HG02759 (cell line): ENCODE measurements around the gene FRAS1.
"Not testable (repeated sequence)": the region's sequence is repeated elsewhere in the genome, so short reads cannot be mapped to it uniquely, and the experiment has no call there.

Experiments used
- ATAC-seq: cut with Tn5 transposase; IDR thresholded peaks from one replicate; pipeline ENCODE4 v1.9.1; 2021; ENCODE audit warnings: mild to moderate bottlenecking, moderate library complexity; ENCODE audit not compliant: unreplicated experiment

Gene FRAS1

DNA sequence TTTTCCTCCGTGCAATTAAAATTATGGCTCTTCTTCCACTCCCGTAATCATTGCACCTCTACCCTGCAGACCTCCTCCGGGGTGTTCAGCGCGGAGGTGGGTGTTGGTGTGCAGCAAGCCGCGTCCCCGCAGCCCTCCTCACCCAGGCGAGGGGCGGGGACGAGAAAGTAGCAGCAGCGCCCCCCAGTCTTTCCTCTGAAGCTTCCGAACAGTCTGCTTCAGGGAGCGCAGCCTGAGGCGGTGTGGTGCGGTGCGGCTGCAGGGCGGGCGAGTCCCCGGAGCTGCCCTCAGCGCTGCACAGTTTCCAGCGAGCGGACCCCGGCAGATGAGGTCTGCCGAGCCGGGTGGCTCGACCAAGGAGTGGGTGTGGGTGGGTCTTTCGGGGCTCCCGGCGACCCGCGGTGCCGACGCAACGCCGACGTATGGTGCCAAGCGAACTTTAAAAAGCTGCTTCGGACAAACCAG lies at the start of gene FRAS1:
Gene FRAS1, plus strand, starts transcription at position 189 of the 465 bp plus-strand sequence. CDS start 687 bp downstream, outside the sequence.
- ATAC-seq, result peak; percentile 30

- not testable (repeated sequence) for ATAC-seq
Observed at GRCh38 chr4:78011003-78011402, 46.1 kb upstream of the FRAS1 start.

DNA sequence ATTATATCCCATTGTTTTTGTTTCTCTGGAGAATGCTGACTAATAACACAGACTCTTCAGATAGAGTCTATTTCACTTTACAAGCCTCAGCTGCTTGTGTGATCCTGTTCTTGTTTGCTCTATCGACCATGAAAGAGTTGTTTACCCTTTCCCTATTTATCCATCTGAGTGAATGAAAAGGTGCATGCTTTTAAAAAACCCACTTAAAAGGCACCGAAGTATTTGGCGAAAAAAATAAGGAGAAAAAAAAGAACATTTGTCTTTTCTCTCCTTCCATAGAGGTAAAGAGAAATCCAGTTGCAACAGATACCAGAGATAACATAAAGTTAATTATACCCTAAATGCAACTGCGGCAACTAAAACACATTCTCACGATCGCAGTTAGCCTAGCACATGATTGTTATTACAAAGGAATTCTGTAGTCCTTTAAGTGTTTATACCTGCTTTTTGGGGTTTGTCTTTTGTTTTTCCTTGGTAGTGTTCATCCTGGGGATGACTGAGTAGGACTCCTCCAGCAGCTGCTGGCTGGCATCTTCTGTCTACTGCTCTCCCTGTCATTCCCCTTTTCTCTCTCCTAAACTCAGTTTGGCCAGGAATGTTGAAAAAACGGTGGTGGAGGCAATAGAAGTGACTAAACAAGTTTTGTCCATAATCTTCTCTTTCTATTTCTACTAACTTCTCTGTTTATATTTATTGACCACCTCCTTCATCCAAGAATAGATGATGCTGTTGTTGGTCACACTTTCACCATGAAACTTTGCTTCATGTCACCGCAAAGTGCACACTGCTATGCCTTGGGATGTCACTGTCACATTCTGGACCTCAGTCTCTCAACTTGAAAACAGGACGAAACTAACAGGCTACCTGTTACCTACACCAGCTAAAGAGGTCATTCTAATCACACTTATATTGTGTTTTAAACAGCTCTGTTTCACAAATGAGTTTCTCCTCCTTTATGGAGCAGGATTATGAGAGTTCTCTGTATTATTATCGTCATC lies 41.9 kb upstream of the FRAS1 start:
- ATAC-seq, result no peak

DNA sequence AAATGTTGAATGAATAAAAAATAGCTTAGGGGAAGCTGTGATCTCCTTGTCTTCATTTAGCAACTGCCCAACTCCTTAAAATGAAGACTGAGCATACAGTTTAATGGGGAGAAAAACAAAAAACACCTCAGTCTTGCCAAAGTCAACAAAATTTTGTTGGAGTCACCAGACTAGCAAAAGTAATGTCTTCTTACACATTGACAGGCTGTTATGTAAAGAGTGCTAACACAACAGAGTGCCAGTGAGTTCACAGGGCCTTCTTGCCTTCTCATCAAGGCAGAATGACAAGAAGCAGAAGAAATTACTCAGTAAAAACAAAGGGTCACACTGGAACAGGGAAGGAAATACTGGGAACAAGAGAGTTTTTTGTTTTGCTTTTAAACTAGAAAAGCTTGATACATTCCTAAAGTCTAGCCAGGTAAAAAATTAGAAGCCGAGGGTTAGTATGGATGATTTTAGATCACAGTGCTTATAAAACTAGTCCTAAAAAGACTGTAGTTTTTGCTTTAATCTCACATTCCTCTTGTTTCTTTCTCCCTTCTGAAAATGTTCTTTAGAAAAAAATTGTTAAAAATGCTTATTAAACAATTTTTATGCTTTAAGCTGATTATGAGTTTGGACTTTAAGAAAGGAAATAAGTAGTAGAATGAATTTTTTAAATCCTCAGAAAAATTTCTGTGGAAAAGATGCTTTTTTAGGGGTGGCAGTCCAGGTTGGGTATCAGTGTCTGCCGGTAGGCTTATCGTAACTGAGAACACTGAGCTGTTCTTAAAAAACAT lies 38.7 kb upstream of the FRAS1 start:
- ATAC-seq, result no peak

- ATAC-seq, result no peak
Observed at GRCh38 chr4:78019414-78019813, 37.7 kb upstream of the FRAS1 start.

DNA sequence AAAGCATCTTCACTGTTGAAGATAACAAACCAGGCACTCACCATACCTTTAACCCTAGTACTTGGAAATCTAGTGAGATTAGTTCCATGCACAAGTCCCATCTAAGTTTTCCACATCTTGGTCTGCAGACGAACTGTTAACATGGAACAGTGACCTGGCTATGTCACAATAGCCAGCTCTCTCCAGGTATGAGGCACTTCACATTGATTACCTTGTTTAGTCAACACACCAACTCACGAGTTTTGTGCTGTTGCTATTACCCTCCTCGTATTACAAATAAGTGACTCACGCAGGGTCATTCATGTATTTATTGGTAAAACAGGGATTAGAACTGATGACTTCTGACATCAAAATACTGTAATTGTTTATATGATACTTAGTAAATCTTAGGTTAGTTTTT lies 36.4 kb upstream of the FRAS1 start:
- ATAC-seq, result no peak

- ATAC-seq, result no peak
Observed at GRCh38 chr4:78022517-78022916, 34.6 kb upstream of the FRAS1 start.

DNA sequence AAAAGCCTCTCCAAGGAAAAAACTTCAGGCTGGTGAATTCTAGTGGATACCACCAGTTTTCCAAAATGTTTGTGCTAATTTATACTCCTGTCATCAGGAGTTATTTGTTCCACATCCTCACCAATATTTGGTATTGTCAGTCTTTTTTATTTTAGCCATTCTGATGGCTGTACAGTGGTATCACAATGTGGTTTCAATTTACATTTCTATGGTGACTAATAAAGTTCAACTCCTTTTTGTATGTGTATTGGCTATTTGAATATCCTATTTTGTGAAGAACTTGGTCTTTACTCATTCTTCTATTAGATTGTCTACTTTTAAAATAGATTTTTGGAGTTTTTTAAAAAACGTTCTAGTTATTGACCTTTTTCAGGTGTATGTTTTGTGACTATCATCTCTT lies 33.0 kb upstream of the FRAS1 start:
- no peak for ATAC-seq

DNA sequence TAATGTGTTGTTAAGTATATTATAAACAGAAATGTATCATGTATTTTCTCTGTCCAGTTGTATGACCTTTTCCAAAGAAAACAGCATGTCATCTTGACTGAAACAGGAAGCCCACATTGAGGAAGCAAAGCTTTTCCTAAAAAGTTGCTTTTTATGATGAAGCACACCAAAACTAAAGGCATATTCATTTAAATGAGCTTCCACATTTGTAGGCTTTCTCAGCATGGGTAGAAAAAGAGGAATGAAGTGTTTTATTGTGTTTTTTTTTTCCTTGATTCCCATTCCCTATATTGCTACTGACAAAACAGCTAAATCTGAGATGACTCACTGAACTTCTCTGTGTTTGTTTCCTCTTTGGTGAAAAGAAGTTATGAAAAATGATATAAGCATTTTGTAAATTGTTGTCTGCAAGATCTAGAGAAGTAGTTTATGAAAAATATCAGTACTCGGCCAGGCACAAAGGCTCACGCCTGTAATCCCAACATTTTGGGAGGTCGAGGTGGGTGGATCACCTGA lies 32.5 kb upstream of the FRAS1 start:
- no peak for ATAC-seq

GRCh38 chr4:78031417-78031950 lies 25.6 kb upstream of the FRAS1 start:
- no peak for ATAC-seq

GRCh38 chr4:78032446-78032845 lies 24.7 kb upstream of the FRAS1 start:
- ATAC-seq, result no peak

DNA sequence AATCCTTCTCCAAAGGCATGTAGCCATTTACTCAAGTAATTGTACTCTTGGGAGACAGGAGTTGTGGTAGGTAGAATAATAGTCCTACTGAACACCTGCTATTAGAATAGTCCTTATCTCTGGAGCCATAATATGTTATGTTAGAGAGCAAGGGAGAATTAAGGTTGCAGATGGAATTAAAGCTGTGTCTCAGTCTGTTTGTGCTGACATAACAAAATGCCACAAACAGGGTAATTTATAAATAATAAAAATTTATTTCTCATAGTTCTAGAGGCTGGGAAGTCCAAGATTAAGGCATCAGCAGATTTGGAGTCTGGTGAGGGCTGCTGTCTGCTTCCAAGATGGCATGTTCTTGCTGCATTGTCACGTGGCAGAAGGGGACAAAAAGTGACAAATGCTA lies 24.2 kb upstream of the FRAS1 start:
- no peak for ATAC-seq

DNA sequence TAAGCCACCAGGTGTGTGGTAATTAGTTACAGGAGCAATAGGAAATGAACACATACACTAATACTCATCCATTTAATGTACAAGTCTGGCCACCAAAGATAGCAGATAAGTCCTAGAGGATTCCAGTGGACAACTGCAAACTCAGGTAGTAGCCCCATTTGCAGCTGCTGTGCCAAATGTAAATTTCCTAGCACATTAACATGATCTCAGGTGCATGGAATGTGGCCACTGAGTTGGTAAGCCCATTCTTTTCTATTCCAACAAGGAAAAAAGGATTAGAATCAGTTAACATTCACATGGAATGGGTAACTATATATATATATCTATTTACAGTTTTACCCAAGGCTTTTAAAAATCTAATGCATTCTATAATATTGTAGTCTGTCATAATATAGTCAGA lies 23.3 kb upstream of the FRAS1 start:
- no peak for ATAC-seq

DNA sequence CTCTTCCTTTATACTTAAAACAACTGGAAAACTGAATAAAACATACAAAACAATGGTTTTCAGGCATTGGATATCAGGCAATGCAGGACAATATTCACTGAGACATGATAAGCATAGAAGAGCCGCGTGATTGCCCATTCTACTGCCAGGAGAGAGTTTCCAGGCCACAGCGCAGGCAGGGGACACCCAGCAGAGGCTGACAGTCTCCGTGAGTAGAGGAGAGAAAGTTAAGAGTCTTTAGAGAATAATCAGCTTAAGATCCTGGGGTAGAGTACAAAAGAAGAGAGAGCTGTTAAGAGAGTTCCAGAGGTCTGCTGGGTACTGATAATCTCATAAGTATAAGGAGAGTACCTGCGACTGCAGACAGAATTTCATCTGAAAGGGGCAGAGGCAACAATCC lies 18.4 kb upstream of the FRAS1 start:
- no peak for ATAC-seq

DNA sequence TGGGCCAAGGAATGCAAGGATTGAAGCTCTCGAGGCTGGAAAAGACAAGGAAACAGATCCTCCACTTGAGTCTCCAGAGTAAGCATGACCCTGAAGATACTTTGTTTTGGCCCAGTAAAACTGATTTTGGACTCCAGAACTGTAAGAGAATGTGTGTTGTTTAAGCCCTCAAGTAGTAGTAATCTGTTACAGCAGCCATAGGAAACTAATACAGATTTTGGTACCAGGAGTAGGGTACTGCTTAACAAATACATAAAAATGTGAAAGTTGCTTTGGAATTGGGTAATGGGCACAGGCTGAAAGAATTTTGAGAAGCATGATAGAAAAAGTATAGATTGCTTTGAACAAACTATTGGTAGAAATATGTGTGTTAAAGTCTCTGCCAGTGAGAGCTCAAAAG lies 17.4 kb upstream of the FRAS1 start:
- ATAC-seq, result no peak

DNA sequence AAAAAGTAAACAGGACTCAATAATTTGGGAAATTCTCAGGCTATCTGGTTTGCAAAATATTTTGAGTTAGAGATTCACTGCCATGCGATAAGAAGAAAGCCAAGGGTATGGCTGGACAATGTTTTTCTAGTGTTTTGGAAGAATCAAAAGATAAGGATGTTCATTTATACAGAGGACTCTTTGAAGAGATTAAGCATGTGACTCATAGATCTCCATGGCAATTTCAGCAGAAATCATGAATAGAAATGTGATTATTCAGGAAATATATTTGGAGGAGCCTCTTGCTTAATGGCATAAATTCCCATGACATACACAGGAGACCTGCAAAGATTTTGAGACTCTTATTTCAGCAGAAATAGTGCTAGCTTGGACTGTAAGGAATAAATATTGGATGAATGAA lies 16.7 kb upstream of the FRAS1 start:
- ATAC-seq, result no peak

DNA sequence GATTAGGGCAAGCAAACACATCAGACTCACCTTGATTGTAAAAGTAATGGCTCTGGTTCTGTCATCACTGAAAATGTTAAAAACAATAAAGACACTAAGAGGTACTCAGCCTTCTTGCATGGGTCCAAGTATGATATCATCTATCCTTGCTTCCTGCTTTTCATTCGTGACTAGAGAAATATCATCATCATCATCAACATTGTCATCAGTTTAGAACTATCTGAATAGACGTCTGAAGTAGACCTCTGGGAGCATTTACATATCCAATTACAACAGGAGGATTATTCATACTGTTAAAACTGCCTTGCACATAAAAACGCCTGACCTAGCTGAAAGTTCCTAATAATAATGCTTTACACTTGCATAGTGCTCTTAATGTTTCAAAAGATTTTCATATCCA lies 9.8 kb upstream of the FRAS1 start:
- no peak for ATAC-seq

- peak; percentile 77 for ATAC-seq
Observed at GRCh38 chr4:78056265-78057129, 626 bp upstream of the FRAS1 start.

DNA sequence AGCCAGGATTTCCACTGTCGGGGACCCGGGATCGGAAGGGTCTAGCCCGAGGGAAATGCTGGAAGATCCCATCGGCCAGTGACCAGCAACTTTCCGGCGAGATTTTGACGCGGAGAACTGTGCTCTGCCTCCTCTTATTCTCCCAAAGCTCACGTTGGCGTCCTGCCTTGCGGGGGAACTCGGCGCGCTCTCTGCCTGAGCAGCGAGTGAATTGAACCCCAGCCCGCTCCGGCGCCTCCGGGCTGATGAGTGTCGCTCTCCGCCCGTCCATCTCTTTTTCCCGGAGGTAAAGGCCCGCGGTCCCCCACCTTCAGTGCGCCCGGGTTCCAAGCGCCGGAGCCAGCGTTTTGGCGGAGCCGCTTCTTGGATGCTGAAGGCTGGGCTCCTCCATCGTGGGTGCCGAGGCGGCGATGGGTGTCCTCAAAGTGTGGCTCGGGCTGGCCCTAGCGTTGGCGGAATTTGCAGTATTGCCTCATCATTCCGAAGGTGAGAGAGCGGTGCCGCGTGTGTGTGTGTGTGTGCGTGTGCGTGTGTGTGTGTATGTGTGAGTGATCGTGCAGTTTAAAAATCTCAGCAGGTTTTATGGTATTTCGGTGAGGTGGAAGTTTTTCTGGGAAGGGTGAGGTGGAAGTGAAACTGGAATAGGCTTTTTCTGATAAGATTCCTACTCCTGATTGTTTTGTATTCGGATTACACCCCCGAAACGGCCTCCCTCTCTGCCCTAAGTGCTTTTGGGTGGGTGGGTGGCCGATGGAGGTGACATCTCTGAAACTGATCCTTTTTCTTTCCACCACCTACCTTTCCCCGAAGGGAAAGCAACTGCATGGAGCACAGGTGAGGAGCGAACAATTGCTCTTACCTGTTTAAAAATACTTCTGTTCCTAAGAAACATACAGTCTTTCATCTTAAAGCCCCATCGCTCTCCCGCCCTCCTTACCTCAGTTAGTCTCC lies 752 bp downstream of the FRAS1 start:
- ATAC-seq, result peak; percentile 29
